GM21737 (cell line): Measurements from ENCODE around the gene ASAP3.
A peak's percentile ranks its signal among the peaks of the same experiment; 100 is the strongest.

ENCODE experiments used
- ATAC-seq: cut with Tn5 transposase; IDR thresholded peaks from one replicate; pipeline ENCODE4 v1.9.1; 2021; ENCODE audit warnings: mild to moderate bottlenecking, moderate library complexity; ENCODE audit not compliant: unreplicated experiment

Gene ASAP3

DNA sequence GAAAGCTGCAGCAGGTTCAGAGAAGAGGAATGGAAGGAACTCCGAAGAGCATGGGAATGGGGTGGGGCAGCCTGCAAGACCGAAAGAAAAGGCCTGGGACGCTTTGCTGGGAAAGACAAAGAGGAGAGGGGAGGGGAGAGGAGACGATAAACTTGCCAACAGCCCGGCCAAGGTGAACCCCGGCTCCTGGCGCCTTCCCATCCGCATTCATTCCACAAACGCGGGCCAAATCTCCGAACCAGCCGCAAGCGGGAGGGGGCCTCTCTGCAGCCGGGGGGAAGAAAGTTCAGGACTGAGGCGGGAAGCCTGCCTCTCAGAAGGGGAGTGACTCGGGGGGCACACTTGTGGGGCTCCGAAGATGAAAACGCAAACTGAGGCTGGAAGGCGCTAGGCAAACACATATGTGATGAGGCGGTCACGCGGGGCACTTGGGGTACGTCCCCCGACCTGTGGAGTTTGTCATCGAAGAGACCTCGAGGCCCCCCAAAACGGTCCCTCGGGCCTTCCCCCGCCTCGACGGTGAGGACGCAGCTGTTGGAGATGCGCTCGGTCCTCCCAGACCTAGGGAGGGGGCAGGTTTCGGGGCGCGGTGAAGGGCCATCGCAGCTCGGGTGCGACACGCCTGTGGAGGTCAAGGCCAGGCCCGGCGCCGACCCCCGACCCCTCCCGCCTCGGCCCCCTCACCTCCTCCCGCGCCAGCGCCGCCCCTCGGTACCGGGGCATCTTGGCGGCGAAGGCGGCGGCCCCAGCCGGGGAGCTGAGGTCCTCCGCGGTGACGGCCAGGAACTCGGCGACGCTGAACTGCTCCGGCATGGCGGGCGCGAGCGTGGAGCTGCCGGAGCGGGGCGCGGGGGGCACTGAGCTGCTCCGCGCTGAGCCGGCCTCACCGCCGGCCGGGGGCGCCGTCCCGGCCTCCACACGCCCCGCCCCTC, at the start of gene ASAP3:
TSS of gene ASAP3 (minus strand) at position 859 of the 932 bp plus-strand sequence. CDS start at position 813, 46 bp downstream.
- peak; percentile 10 for ATAC-seq

DNA sequence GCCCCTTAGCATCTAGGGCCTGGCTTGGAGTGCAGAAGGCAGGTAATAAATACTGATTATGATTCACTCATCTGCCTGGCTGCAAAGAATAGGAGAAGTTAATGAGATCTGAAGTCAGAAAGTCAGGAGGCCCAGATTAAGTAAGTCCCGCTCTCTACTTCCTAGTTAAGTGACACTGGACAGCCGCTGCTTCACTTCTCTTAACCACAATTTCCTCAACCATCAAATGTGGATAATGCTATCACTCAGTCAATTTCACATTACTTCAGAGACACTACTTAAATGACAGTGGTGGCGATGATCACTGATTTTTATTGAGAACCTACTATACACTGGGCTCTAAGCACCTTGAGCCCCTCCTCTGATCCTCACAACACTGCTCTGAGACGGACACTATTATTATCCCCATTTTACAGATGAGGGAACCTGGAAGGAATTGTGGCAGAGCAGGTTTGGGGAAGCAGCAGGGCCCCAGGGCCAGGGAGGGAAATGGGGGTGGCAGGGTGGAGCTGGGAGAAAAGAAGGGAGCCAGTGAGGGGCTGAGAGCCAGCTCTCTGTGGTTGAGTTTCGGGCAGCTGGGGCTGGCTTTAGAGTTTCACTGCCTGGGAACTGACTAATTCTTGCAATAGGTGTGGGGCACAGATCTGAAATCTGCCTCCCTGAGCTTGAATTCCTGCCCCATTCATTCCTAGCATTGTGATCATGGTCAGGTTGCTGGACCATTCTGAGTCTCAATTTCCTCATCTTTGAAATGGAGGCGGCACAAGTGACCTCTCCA, 49.5 kb upstream of the ASAP3 start:
- no peak for ATAC-seq

DNA sequence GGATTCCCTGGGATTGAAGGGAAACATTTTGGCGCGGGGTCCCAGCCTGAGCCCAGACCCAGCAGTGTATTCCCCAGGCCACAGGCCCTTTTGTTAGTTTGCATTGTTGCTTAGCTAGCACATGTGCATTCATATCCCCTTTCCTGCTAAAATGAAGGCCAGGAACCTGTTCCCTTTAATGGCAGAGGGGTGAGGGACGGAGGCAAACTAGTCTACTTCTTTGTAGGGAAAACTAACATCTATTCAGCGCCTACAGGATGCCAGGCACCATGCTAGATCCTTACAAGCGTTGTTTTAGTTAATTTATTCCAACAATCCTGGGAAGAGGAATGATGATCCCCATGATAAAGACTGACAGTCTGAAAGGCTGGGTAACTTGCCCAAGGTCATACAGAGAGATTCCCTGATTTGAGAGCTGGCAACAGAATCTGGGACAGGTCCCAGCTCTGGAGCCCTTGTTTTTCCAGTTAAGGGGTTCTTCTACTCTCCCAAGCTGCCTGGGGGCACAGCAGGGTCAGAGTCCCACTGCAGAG, 47.6 kb upstream of the ASAP3 start:
- ATAC-seq = no peak

DNA sequence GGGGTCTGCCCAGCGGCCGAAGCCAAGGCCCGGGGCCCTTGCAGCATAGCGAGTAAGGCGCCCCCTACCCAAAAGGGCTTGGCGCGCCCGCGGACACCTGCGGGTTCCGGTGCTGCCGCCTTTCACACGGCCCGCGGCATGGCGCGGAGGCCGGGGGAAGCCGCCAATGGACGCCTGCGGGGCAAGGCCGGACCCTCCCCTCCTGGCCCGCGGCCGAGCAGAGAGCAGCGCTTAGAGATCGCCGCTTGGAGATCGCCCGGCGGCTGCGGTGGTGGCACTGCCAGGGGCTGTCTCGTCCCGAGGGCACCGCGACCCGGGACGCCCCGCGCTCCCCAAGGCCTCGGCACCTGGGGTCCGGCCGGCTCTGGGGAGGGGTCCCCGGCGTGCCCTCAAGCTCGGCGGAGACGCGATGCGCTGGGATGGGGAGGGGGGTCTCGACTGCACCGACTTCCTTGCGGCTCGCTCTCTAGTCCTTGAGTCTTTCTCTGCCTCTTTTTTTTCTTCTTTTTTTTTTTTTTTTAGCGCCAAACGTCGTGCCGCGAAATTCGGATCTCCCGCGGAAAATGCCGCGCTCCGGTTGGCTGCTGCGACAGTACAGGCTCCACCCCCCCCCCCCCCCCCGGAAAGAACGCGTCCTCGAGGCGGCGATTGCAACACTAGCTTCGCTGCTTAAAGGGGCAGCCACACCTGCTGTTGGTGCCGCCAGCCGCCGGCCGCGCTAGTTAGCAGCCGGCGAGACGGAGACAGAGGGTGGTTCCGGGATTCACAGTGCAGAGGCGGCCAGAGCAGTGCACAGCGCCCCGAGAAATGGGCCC, 47.0 kb upstream of the ASAP3 start, which contains the start of gene E2F2:
TSS of gene E2F2 (minus strand) at position 487 of the 815 bp plus-strand sequence. CDS start at position 47, 440 bp downstream.
- ATAC-seq = peak; percentile 49

DNA sequence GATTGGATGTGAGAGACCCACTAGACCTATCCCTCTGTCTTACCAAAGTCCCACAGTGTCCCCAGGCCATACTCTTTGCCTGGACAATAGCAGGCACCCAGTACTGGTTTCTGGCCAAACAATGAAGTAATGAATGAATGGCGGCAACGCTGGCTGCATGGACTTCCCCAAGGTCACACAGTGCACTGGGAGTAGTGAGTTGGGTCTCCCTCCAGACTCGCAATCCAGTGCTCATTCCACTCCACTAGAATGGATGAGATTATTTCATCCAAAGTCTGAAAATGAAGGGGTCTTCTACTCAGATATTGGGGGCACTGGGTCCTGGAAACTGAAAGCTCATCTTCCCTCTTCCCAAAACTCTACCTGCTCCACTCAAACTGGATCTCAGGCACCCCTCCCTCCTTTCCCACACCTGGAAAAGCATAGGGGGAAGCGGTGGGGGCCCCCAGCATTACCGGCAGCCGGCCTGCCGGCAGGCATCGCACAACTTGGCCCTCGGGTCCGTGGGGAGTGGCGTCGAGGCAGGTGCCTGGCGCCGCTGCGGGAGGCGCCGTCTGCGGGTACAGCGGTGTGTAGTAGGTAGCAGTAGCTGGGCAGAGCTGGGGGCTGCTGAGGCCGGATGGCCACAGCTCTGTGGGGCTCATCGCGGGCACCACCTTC, 46.2 kb upstream of the ASAP3 start:
- peak; percentile 8 for ATAC-seq

DNA sequence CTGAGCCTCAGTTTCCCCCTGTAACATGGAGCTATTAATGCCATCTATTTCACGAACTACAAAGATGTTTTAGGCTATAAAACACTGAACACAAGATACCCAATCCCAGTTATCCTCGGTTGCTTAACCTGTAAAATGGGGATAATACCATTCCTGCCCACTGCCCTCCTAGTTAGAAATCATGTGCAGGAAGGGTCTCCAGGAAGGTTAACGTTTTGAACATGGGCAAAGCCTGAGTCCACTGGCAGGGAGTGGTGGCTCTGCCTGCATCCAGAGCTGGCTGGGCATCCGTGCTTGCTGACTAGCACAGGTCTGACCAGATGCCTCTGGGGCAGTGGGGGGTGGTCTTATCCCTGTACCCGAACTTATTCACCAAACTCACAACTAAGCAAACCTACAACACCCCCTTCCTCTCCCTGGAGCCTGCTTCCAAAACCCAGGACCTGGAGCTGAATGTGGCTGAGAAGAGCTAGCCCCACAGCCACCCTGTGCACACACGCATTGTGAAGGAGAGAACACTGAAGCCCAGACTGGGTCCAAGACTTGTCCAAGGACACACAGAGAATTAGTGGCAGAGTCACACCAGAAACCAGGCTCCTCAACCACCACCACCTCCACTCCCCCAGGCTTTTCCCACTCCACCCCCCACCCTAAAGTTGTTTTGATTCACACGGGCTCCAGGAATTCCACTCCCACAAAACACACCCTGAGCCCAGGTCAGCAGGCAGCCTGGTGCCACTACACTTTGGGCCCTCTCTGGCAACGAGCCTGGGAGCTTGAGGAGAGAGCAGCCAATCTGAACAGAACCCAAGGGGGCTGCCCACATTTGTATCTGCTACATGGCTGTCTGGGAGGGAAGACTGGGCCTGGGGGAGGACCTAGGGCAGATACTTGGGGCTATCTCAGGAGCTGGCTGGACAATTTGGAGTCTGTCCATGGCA, 45.4 kb upstream of the ASAP3 start:
- no peak for ATAC-seq

DNA sequence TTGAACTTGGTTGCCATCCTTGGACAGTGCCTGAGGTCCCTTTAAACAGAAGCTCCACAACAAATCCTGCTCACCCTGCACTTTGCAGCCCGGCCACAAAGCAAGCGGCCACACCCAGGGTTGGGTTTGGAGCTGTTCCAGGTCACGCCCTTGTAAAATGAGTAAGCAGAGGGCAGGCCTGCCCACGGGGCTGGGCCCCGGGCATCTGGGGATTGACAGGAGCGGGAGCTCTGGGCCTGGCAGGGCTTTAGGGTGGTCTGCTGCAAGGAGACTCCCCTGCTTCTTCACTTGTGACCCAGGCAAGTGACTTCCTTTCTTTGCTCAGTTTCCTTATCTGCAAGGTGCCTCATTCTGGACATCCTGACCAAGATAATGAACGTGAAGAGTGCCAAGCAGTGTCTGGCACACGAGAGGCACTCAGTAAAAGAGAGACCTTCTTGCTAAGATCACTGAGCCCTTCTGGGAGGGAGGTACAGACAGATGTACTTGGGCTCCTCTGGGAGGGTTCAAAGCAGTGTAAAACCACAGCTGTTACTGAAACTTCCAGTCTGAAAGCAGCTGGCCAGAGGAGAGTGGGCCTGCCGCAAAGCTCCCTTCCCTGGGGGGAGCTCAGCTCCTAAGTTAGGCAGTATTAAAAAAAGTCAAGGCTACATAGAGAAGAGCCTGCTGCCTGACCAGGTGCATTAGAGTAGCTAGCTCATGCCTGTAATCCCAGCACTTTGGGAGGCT, 44.4 kb upstream of the ASAP3 start:
- ATAC-seq = peak; percentile 35

DNA sequence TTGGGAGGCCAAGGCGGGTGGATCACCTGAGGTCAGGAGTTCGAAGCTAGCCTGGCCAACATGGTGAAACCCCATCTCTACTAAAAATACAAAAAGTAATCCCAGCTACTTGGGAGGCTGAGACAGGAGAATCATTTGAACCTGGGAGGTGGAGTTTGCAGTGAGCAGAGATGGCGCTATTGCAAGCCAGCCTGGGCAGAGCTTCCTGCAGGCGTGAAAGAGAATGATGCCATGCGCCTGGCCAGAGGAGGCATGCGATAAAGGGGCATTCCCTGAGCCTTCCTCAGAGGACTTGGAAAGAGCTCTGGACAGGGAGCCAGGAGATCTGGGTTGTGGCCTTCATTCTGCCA, 43.9 kb upstream of the ASAP3 start:
- no peak for ATAC-seq

DNA sequence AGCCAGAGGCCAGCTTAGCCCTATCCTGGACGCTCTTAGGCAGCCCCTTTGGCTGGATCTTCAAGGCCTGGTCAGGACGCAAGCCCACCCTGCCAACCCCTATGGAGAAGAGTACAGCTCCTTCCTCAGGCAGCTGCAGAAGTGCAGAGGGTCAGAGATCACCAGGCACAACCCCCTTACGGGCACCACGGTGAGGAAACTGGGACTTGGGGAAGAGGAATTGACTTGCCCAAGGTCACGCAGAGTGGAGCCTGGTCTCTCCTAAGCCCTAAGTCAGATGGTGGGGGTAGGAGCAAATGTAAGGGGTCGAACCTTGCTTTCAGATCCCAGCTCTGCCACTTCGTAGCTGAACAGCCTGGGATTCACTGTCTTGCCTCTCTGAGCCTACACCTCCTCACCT, 43.4 kb upstream of the ASAP3 start:
- no peak for ATAC-seq

DNA sequence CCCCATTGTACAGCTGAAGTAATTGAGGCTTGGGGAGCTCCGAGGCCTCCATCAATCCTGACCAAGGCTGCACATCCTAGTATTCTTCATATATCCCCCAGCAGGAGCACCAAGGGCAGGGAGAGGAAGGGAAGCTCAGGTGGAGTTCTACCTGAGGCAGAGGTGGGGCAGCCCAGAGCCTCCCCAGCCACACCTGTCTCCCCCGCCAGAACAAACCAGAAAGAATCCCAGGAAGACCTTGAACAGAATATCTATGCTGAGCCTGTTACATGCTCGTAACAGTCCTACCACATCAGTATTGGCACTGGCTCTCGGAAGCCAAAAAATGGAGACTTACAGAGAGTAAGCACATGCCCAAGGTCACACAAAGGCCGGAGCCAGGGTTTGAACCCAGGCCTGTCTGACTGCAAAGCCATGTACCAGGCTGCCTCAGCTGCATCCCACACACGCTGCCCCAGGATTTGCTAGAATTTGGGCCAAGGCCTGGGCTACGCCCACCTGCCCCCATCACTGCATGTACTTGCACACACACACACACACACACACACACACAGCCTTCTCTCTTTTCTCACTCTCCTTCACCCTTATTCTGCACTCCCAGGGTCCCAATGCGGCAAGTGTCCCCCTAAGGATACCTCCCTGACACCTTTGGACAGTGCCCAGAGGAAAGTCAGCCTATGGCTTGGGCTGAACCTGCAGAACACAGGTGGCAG, 42.5 kb upstream of the ASAP3 start:
- no peak for ATAC-seq

DNA sequence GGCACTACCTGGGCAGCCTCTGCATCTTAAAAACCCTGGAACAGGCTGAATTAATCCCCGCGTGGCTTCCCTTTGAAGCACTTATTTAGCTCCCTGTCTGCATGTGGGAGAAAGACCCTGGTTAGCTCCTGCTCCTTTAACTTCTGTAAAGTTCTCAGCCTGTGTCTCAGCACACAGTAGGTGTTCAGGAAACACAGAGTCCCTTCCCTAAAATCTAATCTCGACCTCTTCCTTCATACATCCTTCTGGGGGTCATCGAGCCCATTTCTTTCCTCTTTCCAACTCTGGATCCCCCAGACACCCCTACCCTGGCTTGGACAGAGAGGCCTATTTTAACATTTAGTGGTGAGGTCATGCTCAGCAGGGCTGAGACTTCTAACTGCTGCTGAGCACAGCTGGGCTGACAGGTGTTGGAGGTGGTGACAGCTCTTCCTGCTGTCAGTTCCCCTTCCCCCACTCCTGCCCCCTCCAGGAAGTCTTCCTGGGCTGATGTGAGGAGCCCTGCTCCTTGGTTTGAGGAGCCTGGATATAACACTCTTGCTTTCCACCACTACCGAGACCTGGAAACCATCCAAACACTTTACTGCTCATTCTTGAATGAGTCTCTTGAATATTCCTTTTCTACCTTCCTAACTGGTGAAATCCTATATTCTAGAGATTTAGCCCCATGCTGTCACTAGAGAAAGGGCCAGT, 41.7 kb upstream of the ASAP3 start:
- no peak for ATAC-seq

DNA sequence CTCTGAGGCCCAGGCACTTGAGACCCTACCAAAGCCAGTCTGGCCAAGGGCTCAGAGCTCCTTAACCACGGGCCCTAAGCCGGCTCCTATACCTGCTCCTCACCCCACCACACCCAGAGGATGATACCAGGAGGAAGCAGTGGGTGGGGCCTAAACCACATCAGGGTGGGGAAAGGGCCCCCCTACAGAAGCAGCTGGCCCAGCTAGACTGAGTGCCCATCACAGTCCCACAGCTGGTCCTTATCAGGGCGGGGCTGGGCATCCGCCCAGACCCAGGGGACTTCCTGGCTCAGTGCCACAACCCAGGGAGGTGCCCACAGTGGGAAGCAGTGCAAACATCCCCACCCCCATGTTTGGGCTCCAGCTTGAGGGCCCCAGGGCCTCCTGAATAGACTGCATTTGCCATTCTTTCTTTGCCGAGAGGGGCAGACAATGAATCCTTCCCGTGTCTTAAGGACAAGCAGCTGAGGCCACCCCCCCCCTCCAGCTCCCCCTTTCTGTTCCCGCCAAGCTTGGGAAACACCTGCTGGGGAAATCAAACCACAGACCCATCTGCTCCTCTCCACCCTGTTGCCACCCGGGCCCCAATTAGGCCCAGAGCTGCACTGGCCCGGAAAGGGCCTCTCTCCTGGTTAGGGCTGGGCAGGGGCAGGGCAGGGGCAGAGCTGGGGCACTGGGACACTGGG, 40.9 kb upstream of the ASAP3 start:
- ATAC-seq = no peak

DNA sequence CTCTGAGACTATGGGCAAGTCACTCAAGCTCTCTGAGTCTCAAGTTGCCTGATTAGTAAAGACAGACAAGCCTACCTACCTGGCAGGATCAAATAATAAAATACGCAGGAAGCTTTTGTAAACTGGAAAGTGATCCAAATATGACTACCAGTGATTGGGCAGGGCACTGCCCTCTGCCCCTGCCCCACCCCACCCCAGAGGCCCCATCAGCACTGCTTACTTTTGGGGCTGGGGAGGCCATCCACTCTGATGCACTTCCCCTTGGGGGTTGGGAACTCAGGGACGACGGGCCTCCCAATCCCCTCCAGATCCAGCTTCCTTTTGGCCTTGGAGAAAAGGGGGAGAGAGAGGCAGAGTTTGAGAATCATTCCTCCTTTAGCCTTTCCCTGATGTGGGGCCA, 40.2 kb upstream of the ASAP3 start:
- no peak for ATAC-seq

DNA sequence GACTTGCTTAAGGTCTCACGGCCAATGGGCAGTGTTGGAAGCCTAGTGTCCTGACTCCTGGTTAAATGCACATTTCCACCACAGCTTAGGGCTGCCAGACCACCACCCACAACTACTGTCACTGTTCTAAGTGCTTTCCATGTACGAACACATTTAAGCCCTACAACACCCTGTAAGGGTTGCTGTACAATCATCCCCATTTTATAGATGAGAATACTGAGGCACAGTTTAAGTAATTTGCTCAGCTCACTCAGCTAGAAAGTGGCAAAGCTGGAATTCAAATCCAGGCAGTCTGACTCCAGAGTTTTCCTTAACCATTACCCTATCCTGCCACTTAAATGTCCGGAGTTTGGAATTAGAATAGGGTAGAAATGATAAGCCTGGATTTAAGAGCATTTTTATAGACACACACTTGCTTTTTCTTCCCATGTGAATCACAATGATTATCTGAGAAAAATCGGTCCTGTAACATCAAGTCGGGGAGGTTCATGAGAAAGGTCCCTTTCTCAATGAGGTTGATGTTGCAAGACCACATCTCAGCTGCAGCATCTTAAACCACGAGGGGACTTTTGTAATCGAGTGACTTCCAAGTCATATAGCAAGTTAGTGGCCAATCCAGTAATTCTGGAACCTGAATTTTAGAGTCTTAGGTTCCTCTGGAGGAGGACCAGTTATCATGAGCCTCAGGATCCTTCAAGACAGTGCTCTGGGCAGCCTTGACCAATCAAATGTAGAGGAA, 38.4 kb upstream of the ASAP3 start:
- ATAC-seq = no peak

DNA sequence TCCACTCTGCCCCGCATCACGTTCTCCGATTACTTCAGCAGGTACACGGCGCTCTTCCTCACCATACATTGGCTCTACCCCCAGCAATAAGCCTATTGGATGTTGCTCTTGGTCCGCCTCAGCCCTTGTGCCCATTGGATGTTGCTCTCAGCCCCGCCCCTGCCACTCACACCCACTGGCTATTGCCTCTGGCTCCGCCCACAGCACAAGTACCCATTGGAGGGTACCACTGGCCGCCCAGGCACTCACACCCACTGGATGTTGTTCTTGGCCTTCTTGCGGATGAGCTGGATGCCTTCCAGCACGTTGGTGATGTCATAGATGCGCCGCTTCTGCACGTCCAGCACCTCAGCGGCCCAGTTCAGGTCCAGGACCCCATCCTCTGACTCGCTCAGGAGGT, 37.6 kb upstream of the ASAP3 start:
- no peak for ATAC-seq

DNA sequence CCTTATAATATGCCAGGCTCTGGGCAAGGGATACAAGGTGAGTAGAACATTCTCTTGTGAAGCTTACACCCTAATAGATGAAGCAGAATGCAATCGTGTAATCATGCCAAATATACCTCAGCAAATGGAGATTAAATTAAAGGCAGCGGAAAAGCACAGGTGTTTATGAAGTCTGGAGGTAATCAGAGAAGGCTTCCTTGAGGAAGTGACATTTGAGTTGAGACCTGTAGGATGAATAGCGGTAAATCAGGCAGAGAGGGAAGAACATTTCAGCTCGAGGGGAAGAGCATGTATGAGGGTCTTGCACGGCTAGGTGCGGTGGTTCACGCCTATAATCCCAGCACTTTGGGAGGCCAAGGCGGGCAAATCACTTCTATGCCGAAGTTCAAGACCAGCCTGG, 33.6 kb upstream of the ASAP3 start:
- ATAC-seq = no peak
